NCI-H2029 (cell line): ENCODE measurements around the gene ACOXL.
"Not testable (repeated sequence)": the region's sequence is repeated elsewhere in the genome, so short reads cannot be mapped to it uniquely, and the experiment has no call there.

ENCODE experiments used
- DNase-seq: peaks from one replicate; lab custom pipeline; 2025; lab: John Stamatoyannopoulos, UW

Gene ACOXL

DNA sequence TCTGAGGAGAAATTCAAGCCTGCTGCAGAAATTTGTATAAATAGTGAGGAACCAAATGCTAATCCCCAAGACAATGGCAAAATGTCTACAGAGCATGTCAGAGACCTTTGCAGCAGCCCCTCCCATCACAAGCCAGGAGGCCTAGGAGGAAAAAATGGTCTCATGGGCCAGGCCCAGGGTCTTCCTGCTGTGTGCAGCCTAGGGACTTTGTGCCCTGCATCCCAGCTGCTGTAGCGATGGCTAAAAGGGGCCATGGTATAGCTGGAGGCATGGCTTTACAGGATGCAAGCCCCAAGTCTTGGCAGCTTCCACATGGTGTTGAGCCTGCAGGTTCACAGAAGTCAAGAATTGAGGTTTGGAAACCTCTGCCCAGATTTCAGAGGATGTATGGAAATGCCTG lies 197.2 kb downstream of the ACOXL start:
- no peak for DNase-seq

DNA sequence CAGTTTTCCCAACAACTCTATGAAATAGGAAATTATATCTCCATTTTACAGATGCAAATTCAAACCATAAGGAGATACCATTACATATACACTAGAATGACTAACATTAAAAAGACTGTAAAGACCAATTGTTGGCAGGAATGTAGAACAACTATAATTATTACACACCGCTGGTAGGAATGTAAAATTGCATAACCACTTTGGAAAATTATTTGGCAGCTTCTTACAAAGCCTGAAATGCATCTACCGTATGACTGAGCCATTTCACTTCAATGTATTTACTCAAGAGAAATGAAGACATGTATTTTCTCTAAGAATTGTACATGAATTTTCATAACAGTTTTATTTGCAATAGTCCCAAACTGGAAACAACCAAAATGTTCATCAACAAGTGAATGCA lies 199.3 kb downstream of the ACOXL start:
- DNase-seq: no peak

DNA sequence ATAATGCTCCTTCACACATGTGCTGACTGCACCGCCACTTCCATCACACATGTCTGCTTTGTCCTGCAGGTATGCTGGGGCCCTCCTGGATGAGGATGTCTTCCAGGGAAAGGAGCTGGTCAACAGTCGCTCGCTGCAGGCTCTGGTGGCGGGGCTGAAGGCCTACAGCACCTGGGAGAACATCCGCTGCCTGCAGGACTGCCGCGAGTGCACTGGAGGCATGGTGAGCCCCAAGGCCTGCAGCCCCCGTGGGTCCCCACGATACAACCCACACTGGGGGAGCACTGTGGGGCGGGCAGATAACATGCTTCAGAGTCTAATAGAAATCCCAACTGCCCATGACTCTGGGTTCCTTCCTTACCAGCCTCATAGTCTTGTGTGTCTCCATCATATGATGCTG lies 201.0 kb downstream of the ACOXL start:
- DNase-seq: no peak

DNA sequence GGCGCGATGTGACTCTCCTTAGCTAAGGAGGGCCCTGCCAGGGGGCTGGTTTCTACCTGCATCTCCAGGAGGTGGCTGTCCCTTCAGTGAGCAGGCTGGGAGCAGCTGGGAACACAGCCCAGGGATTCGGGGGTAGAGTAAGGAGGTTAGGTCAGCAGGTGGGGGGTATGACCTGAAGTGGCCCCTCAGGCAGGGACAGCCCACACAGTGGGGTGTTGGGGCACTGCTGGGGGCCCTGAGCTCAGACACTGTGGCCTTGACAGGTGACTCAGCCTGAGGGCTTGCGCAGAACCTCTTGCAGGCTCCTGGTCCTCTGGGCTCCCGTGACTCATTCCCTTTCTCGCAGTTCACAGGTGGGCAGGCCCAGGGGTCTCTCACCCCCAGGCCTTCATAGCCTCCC lies 202.6 kb downstream of the ACOXL start:
- DNase-seq: no peak

DNA sequence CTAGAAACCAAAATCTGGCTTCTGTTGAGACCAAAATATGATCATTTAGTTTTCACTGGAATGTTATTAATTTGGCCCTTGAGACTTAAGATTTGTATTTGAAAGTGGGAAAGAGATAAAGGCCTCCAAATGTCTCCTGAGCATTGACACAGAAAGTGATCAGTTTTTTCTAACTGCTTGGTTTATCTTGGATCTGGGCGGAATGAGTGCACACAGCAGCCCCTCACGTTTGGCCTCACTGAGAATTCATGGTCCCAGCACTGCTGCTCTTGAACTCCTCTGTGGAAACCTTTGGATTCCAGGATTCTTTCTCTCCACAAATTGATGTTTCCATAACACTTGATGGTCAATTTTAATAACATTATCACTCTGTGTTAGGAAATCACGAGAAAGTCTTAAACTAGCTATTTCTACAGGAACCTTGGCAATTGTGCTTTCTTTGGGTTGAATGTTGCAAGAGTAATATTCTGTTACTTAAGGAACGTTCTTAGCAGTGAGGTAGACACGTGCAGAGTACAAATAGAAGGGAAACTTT lies 208.1 kb downstream of the ACOXL start:
- DNase-seq: no peak

DNA sequence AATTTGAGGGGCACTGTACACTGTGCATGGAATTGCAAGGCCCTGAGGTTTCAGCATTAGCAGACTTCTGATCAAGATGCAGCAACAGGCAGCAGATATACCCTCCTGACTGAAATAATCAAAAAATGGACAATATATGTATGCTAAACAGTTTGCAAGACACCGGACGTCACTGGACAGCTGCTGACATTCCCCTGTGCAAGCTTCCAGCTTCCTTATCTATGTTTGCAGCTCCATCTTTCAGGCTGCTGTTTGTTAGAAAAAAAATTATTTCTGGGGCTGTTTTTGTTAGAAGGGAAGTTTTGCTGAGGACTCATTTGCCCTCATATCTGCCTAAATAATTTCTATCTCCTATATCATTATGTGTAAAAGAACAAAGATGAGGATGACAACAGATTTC lies 208.9 kb downstream of the ACOXL start:
- no peak for DNase-seq

DNA sequence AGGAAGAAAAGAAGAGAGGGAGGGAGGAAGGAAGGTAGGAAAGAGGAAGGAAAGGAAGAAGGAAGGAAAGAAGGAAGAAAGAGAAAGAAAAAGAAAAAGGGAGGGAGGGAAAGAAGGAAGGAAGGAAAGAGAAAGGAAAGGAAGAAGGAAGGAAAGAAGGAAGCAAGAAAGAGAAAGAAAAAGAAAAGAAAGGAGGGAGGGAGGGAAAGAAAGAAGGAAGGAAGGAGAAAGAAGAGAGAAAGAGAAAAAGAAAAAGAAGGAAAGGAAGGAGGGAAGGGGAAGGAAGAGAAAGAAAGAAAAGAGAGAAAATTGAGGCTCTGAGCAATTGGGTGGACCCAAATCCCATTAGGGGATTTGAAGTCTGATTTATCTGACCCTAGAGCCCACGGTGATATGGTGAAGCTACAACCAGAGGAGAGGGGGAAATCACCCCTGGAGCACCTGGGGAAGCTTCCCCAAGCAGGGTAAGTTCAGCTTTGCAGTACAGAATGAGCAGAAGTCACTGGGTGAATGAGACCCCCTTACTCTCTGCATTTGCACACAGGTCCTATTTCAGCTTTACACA lies 210.8 kb downstream of the ACOXL start:
- DNase-seq: no peak

DNA sequence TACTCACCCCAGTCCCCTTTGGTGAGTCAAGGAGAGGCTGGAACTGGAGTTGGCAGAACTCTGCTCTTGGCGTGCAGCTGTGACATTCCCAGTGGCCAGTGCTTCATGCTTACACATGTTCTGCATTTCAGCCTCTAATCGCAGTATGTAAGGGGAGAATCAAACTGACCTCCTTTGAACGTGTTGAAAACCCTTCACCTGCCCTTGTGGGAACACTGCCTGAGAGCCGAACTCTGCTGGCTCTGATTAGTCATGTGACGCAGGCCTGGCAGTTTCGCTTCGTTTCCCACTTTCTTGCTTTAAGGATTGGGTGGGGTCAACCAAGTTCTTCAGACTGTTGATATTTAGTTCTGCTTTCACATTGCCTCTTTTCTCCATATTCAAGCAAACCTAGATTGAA lies 214.5 kb downstream of the ACOXL start:
- DNase-seq: no peak

DNA sequence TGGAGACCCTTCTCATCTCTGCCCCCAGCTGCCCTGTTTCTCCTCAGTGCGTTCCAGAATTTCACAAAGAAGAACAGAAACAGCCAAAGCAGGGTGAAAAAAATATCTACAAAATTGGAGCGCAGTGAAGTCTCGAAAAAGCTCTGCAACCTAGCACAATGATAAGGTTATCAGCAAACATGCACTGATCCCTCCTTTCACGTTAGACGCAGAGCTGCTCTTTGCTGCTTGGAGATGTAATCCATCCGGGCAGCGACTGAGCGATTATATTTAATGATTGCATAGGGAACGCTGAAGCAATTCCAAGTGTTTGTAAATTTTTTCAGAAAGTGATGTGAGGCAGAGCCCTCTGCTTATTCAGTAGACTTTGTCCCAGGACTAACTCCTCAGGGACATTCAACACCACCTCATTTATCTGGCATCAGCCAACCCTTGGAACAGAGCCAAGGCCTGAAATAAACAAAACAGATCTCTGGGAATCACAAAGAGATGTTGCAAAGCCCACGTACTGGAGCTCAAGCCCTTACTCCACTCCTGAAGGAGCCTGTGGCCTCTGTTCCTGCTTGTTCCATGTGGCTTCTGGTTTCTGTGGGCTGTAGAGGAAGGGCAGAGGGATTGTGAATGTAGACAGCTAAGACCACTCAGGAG lies 215.8 kb downstream of the ACOXL start:
- DNase-seq: peak; percentile 27

DNA sequence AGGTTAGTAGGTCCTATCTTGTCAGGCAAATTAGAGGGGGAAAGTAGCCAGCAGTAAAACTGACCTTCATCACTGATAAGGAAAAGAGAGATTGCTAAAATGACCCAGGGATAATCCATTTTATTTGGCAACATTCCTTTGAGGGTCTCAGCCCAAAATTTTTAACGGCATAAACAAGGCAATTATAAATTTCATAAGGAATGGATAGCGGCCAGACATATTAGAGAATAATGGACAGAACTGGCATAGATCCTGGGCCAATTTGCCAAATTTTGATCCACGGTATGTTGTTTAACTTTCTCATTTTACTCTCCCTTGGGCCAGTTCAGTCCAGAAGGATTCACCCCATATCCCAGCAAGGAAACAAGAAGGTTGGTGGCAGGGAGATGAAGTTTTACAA lies 217.9 kb downstream of the ACOXL start:
- no peak for DNase-seq

DNA sequence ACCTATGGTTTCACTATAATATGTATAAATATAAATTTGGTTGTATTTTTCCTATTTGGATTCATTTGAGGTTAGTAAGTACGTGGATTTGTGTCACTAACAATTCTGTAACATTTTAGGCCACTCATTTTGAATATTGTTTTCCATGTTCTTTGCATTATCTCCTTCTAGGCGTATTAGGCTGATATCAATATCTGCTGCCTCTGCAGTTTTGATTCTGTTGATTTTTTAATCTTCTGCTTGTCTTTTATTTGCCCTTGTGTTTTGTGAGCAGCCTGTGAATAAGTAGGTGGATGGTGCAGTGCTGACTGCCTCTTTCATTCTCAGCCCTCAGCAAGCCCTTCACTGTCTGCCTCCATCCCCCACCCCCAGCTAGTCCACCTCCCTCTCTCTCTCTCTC lies 222.7 kb downstream of the ACOXL start:
- DNase-seq: no peak

DNA sequence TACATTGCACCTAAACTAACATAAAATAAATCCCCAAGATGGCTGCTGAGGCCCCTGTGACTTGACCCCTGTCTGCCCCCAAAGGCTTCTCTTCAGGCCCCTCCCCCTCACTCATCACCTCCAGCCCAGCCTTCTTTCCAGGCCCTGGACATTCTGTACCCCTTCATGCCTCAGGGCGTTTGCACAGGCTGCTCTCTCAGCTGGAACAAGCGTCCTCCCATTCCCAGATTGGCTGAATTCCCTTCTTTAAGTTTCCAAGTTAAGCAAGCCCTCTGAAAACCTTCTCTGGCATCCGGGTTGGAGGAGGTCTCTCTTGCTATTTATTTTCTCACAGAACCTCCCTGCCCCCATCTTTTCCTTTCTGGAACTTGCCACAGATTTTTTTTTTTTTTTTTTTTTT lies 223.2 kb downstream of the ACOXL start:
- no peak for DNase-seq

DNA sequence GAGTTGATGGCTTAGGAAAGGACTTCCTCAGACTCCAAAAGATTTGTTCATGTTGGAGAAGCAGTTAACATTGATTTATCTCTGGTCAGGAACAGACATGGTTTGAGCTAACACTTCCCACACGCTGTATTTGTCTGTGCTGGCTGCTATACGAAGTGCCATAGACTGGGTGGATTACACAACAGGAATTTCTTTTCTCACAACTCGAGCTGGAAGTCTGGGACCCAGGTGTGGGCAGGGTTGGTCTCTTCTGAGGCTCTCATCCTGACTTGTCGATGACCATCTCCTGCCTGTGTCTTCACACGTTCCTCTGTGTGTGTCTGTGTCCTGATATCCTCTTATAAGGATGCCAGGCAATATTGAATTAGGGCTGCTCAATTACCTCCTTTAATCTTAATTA lies 224.9 kb downstream of the ACOXL start:
- DNase-seq: no peak

DNA sequence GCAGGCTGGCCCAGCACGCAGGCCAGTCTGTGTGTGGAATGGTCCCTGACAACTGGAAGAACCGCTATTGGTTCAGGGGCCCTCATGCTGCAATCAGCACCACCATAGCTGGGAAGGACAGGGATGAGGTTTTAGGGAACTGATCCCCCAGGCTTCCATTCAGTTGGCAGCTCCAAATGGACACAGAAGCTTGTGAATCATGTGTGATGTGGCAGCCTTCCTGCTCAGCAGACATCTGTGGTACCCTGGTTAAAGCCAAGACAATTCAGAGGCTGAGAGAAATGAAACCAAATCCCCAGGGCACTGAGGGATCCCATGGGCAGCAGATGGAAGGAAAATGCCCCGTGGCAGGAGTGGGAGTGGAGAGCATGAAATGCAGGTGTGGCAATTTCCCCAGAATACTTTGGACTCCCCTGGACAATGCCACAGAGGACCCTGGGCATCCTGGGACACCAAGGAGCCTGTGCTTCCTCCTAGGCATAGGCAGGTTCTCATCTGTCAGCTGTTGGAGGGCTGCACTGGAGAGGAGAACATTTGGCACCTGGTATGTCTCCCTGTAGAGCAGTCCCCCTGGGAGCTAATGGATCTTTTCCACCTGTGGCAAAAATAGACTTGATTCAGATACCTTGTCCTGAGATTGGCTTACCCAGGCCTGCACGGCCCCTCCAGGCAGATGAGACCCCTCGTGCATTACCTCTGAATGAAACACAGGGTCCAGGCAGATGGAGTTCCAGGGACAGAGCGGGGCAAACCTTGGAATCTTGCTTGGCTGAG lies 226.2 kb downstream of the ACOXL start:
- no peak for DNase-seq

DNA sequence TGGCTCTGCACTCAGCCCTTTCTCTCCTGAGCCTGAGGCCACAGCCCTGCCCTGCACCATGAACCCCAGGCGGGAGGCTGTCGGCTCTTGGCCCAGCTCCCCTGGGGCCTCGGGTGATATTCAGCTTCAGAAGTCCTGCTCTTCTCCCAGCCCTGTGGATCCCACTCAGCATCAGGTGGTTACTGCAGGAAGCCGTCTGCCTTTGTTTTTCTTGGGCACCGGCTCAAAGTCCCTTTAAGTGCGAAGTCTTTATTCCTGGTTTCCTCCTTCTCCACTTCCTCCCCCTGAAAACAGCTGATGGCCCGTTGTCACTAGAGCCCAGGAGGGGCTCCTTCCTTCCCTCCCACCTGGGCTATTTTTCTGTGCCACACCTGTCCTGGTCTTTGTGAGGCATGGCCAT lies 226.8 kb downstream of the ACOXL start:
- no peak for DNase-seq

DNA sequence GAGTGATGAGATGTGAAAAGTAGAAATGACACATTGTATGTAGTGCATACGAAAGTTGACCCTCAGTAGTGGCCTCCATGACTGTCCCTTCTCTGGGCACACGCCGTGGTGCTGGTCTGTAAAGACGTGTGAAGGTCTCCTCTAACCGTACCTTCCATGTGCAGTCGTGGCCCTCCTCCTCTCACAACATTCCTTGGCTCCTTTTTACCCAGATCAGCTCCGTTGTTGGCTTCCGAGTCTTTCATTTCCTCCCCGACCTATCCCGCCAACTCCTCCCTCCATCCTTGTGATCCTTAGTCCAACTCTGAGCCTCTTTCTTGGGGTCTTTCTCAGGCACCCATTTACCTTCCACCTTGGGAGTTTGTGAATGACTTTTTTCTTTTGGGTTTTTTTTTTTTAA lies 227.9 kb downstream of the ACOXL start:
- no peak for DNase-seq

DNA sequence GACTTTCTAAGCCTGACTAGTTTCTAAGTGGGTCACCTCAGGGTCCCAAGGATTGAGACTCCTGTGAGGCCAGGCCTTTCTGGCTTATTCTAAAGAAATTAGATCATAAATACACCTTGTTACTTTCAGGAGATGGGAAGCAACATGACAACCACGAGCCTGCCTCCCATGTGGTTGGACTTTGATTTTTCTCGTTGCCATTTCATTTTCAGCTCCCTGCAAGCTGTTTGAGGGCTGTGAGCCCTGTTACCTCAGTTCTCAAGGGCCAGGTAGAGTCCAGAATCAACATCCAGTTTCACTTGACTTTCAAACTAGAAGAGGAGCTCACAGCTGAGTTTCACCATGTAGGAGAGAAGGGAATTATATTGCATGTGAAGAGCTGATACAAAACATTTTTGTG lies 228.6 kb downstream of the ACOXL start:
- DNase-seq: no peak

DNA sequence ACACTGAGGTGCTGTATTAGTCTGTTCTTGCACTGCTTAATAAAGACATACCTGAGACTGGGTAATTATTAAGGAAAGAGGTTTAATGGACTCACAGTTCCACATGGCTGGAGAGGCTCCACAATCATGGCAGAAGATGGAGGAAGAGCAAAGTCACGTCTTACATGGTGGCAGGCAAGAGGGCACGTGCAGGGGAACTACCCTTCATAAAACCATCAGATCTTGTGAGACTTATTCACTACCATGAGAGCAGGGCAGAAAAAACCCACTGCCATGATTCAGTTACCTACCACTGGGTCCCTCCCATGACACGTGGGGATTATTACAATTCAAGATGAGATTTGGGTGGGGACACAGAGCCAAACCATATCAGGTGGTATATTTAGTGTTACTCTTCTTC lies 229.3 kb downstream of the ACOXL start:
- not testable (repeated sequence) for DNase-seq

DNA sequence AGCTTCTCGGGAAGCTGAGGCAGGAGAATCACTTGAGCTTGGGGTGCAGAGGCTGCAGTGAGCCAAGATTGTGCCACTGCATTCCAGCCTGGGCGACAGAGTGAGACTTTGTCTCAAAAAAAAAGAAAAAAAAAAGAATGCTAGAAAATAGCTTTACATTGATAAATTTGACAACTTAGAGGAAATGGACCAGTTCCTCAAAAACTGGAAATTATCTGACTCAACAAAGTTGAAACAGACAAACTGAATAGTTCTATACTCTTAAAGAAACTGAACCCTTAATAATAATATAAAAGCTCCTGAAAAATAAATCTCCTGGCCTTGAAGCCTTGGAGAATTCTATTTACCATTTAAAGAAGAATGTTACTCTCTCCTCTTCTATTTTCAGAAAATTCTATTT lies 237.3 kb downstream of the ACOXL start:
- DNase-seq: no peak

DNA sequence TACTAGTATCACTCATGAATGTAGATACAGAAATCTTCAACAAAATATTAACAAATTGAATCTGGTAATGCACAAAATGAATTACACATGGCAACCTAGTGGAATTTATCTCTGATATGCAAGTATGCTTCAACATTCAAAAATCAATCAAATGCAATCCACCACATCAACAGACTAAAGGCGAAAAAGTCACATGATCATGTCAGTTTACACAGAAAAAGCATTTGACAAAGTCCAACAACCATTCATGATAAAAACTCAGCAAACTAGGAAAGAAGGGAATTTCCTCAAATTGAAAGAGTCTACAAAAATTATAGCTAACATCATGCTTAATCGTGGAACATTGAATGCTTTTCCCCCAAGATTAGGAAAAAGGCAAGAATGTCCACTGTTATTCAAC lies 237.8 kb downstream of the ACOXL start:
- no peak for DNase-seq

DNA sequence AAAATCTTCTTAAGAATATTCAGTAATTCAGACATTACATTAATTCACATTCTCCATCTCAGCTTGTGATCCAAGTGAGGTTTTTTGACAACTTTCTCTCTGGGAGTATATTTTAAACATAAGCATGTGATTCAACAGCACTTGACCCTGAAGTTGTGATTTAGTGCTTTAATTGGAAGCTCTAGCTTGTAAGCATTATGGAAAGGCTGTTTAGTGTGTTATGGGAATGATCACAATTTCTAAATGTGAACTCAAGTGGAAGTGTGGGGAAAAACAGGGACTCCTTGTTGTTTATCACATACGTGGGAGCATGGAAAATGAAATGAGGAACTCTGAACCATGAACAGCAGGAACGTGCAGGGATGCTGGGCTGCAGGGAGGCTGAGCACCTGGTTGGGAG lies 239.4 kb downstream of the ACOXL start:
- no peak for DNase-seq

DNA sequence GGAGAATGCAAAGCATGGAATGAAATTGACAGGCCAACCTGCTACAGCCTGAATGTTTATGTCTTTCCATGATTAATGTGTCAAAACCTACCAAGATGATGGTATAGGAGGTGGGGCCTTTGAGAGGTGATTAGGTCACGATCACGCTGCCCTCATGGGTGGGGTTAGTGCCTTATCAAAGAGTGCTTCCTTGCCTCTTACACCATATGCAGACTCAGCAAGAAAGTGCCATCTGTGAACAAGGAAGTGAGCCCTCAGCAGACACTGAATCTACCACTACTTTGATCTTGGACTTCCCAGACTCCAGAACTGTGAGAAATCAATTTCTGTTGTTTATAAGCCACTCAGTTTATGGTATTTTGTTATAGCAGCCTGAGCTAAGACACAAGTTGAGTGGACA lies 240.9 kb downstream of the ACOXL start:
- no peak for DNase-seq

DNA sequence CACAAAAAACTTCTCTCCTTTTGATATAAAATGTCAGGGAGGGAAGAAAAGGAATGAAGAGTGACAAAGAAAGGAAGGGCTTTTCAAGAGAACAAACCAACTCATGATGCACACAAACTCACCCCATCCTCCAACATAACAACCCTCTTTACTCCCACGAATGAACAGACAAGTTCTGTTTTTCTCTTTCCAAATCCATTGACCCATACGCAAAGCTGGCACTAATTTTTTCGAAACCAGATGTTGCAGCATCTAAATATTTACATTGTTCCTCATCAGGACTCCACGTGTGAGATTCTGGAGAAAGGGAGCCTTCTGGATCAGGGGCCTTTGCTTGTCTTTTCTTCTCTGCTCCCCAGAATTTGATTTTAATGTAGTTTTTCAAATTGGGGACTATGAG lies 245.0 kb downstream of the ACOXL start:
- no peak for DNase-seq
